ENCODE measurements around the gene IQSEC2. TPM values are rescaled to one million over a fixed set of nuclear protein-coding genes. Genes with fewer than 3 reads are reported as not detected.
A peak's percentile ranks its signal among the peaks of the same experiment; 100 is the strongest.

Gene IQSEC2
- total RNA-seq, 1 experiment from 2014 or later, result 19.8 TPM

GRCh38 chrX:53223068-53223693 is 58.2 kb downstream of the IQSEC2 start:
- H3K27me3 Mint-ChIP-seq (ENCODE audit: insufficient read depth, unreplicated experiment), result no peaks in the 10 kb centered on the region
- no peaks in the 10 kb centered on the region for H3K9me3 Mint-ChIP-seq (ENCODE audit: unreplicated experiment)
- H3K36me3 Mint-ChIP-seq (ENCODE audit: insufficient read depth, unreplicated experiment), result peaks cover 40% of the 10 kb centered on the region
- no TSS peak for BruUV-seq (replicated peaks)
- DNase-seq (ENCODE audit: unreplicated experiment), result peak; percentile 38
- H3K4me3 Mint-ChIP-seq (ENCODE audit: unreplicated experiment), result peak overlapping the region; percentile 98
- POLR2A ChIA-PET, result interaction anchor here (0.7 to 2.2 kb wide), 5 partner anchors 11 to 151 kb away, joined by 3 to 7 read pairs (median 5); no protein-coding TSS in a partner anchor
- peak overlapping the region; percentile 100 for H3K27ac Mint-ChIP-seq (ENCODE audit: low read depth, unreplicated experiment)
- TF ChIP-seq CTCF (IDR thresholded peaks at IDR 0.05; ENCODE audit: unreplicated experiment), result no peak
- intact Hi-C loops (cut with micrococcal nuclease), result loop anchor here (5.0 kb wide), 1 partner anchor 151 kb away; no protein-coding TSS in a partner anchor
- H3K4me1 Mint-ChIP-seq (ENCODE audit: insufficient read depth, unreplicated experiment), result peaks cover 22% of the 10 kb centered on the region
- CTCF ChIA-PET, result interaction anchor here (0.5 to 1.5 kb wide), 3 partner anchors 32 to 58 kb away, joined by 3 to 6 read pairs (median 5); partner anchors contain the start of gene IQSEC2

Other genes starting within 250 kb of the IQSEC2 start
- gene GPR173, start 232.8 kb downstream of the IQSEC2 start, total RNA-seq (2022), result 1.3 TPM in 2 replicates
- gene TSPYL2, start 199.2 kb downstream of the IQSEC2 start, total RNA-seq (2022), result 39.3 and 41.6 TPM in 2 replicates
- gene KANTR, start 187.4 kb downstream of the IQSEC2 start, total RNA-seq (2022), result 3.4 and 6.3 TPM in 2 replicates
- gene KDM5C, start 56.4 kb downstream of the IQSEC2 start, total RNA-seq (2022), result 163 and 167 TPM in 2 replicates
- 89.6 and 94.7 TPM in 2 replicates for gene SMC1A, start 141.1 kb upstream of the IQSEC2 start, total RNA-seq (2022)
- 0.82 and 1.0 TPM in 2 replicates for gene RIBC1, start 141.3 kb upstream of the IQSEC2 start, total RNA-seq (2022)
- gene HSD17B10, start 152.8 kb upstream of the IQSEC2 start, total RNA-seq (2022), result 113 and 115 TPM in 2 replicates

All from MCF 10A (cell line).